Lung (tissue), 12 donors: ENCODE measurements around the gene GRIP2. TPM values are rescaled to one million over a fixed set of nuclear protein-coding genes. Genes with fewer than 3 reads are reported as not detected.

Source experiments
- ATAC-seq: fragments of 200-7000 bp; cut with Tn5 transposase; one replicate; pipeline ENCODE4 v1.9.1; 2020; ENCODE audit warnings: moderate number of reproducible peaks; ENCODE audit not compliant: insufficient read depth, low FRiP score
- DNase-seq, 3 donors: peaks; one replicate each; pipeline ENCODE4 v3.0.0-alpha.2; 2013 to 2017
- H3K27ac ChIP-seq, 2 donors: one replicate each; pipeline ENCODE4 v1.5.1; 2013; ENCODE audit warnings: mild to moderate bottlenecking in 2 of 2, moderate library complexity in 2 of 2, control low read depth in 1 of 2, inconsistent platforms in 1 of 2, low read depth in 1 of 2, low read length in 1 of 2
- H3K27me3 ChIP-seq, 3 donors: one replicate each; pipeline ENCODE4 v1.5.1; 2013; ENCODE audit warnings: low read length in 2 of 3; ENCODE audit not compliant: control insufficient read depth in 3 of 3, insufficient read depth in 3 of 3
- H3K36me3 ChIP-seq, 4 donors: one replicate each; pipeline ENCODE4 v1.5.1; 2013; ENCODE audit warnings: low read length in 4 of 4, mild to moderate bottlenecking in 1 of 4, moderate library complexity in 1 of 4; ENCODE audit not compliant: control insufficient read depth in 4 of 4, insufficient read depth in 4 of 4
- H3K4me1 ChIP-seq, 5 donors: one replicate each; pipeline ENCODE4 v1.5.1; 2013; ENCODE audit warnings: low read length in 5 of 5, mild to moderate bottlenecking in 2 of 5, moderate library complexity in 1 of 5; ENCODE audit not compliant: control insufficient read depth in 5 of 5, insufficient read depth in 5 of 5
- H3K4me3 ChIP-seq: one replicate; pipeline ENCODE4 v1.5.1; 2013; ENCODE audit warnings: mild to moderate bottlenecking, control low read depth, moderate library complexity
- H3K9ac ChIP-seq, 2 donors: one replicate each; pipeline ENCODE4 v1.5.1; 2013; ENCODE audit warnings: low read length in 2 of 2, control low read depth in 1 of 2; ENCODE audit not compliant: insufficient read depth in 1 of 2
- H3K9me3 ChIP-seq, 4 donors: one replicate each; pipeline ENCODE4 v1.5.1; 2013; ENCODE audit warnings: low read length in 3 of 4, mild to moderate bottlenecking in 1 of 4, moderate library complexity in 1 of 4; ENCODE audit not compliant: control insufficient read depth in 4 of 4, insufficient read depth in 3 of 4
- WGBS, 2 donors: extraction: QIAGEN DNeasy Blood & Tissue Kit; methylation state at CpG; one replicate each; pipeline ENCODE4 v1.1.7; 2013; 5-methylcytosine and 5-hydroxymethylcytosine counted together
- polyA plus RNA-seq, 2 donors: library from polyadenylated mRNA; stranded (reverse); fragments of 200-250 nt; gene quantifications; one replicate each; pipeline ENCODE4 v1.2.1, GENCODE V29; 2013
- total RNA-seq, 2 donors: library from RNA; depleted of rRNA in 1 of 2; stranded (reverse); fragments of >200 nt in 1 of 2; gene quantifications; one replicate each; pipeline ENCODE4 v1.2.1, GENCODE V29; 2014 to 2021
- TF ChIP-seq, protein P1 (sequence below): IDR thresholded peaks from 2 replicates; pipeline ENCODE4 v1.5.1; 2012; ENCODE audit warnings: mild to moderate bottlenecking; ENCODE audit errors: control extremely low read depth, extremely low read depth
- donor health status: control.
- donor health status: control.
- donor health status: Bipolar disorder and iron deficiency.
- donor health status: healthy.
- donor health status: DM: yes; HTN: yes; CAD: no.

GRIP2 gene
- total and polyA plus RNA-seq, 4 donors, result 0.05 to 1.2 (median 0.64) TPM

GRCh38 chr3:14464521-14464920 is 75.6 kb downstream of the GRIP2 start:
- Histone ChIP-seq H3K36me3 (peaks cover 4 to 63% (median 18%) of the 10 kb centered on the region in 4 donors), H3K9ac (no peak overlapping the region), H3K4me1 (peaks cover 0 to 15% (median 7%) of the 10 kb centered on the region in 5 donors), H3K27ac (no peak overlapping the region), H3K27me3 (no peaks in the 10 kb centered on the region), H3K4me3 (no peak overlapping the region), H3K9me3 (no peaks in the 10 kb centered on the region)
- ATAC-seq (no peak), DNase-seq (no peak)
- TF ChIP-seq, protein P1, sequence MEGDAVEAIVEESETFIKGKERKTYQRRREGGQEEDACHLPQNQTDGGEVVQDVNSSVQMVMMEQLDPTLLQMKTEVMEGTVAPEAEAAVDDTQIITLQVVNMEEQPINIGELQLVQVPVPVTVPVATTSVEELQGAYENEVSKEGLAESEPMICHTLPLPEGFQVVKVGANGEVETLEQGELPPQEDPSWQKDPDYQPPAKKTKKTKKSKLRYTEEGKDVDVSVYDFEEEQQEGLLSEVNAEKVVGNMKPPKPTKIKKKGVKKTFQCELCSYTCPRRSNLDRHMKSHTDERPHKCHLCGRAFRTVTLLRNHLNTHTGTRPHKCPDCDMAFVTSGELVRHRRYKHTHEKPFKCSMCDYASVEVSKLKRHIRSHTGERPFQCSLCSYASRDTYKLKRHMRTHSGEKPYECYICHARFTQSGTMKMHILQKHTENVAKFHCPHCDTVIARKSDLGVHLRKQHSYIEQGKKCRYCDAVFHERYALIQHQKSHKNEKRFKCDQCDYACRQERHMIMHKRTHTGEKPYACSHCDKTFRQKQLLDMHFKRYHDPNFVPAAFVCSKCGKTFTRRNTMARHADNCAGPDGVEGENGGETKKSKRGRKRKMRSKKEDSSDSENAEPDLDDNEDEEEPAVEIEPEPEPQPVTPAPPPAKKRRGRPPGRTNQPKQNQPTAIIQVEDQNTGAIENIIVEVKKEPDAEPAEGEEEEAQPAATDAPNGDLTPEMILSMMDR, result no peak
- WGBS, 2 donors, result 97% methylated on average over 4 of the region's 4 CpGs

GRCh38 chr3:14464141-14464465 is 76.0 kb downstream of the GRIP2 start:
- ATAC-seq, result no peak
- Histone ChIP-seq H3K27me3 (no peaks in the 10 kb centered on the region), H3K4me1 (peaks cover 0 to 15% (median 7%) of the 10 kb centered on the region in 5 donors), H3K27ac (no peak overlapping the region), H3K4me3 (no peak overlapping the region), H3K9ac (no peak overlapping the region), H3K9me3 (no peaks in the 10 kb centered on the region), H3K36me3 (peaks cover 7 to 63% (median 19%) of the 10 kb centered on the region in 4 donors)
- no peak for DNase-seq
- TF ChIP-seq, protein P1, result no peak
- 89 to 95% methylated on average over 5 of the region's 5 CpGs for WGBS, 2 donors

DNA sequence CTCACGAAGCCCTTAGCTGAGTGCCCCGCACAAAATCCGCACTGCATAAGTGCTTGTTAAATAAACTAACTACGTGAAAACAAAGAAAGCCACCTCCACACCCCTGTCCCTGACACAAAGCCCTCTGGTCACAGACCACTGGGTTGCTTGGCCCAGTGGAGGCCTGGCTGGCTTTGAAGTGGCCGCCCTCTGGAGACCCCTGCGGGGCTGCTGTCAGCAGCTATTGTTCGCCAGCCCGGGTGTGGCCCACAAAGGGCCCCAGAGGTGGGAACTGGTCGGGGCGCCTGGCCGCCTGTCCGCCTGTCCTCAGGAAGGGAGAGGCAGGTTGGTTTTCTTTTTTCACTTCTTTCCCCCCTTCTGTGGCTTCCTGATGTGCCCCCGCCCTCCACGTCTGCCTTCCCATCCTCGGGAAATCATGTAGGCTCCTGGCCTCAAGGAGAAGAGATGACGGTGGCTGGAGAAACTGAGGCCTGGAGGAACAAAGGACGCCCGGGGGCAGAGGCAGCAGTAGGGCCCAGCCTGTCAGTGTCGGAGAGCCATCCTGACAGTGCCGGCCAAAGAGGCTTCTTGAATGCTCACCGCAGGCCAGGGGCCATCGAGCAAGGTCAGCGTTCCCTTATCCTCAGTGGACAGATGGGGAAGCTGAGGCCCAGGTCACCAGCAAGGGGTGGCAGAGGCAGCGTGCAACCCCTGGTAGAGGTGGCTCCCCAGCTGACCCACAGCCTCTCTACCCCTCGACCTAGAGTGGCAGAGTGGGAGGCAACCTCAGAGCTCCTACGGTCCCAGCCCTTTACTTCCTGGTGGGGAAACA is 76.6 kb downstream of the GRIP2 start:
- Histone ChIP-seq H3K4me3 (no peak overlapping the region), H3K27me3 (no peaks in the 10 kb centered on the region), H3K36me3 (peaks cover 8 to 58% (median 18%) of the 10 kb centered on the region in 4 donors), H3K4me1 (peaks cover 3 to 15% (median 7%) of the 10 kb centered on the region in 5 donors), H3K9ac (no peak overlapping the region), H3K27ac (no peak overlapping the region), H3K9me3 (no peaks in the 10 kb centered on the region)
- DNase-seq (no peak), ATAC-seq (no peak)
- TF ChIP-seq, protein P1, result no peak
- WGBS, 2 donors, result 82 to 85% methylated on average over 26 of the region's 26 CpGs

DNA sequence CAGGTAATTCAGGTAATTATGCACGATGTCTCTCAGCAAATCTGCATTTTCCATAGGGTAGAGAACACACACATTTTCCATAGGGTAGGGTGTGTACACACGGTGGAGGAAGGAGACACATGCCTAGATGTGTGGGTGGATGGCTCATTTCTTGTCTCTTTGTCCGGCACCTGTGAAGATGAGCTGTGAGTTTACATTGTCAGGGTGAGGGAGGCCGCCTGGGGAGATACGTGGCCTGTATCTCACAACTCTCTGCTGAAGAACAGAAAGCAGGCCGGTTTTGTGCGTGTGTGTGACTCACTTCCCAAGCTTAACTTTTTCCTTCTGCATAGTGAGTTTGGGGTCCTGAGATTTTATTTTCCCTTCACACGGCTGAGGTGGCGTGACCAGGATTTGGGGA is 77.4 kb downstream of the GRIP2 start:
- H3K27ac ChIP-seq, result no peak overlapping the region
- 92 to 93% methylated on average over 9 of the region's 9 CpGs for WGBS, 2 donors
- H3K4me3 ChIP-seq, result no peak overlapping the region
- TF ChIP-seq, protein P1, result no peak
- H3K9ac ChIP-seq, result no peak overlapping the region
- H3K27me3 ChIP-seq, result no peaks in the 10 kb centered on the region
- peaks cover 8 to 56% (median 16%) of the 10 kb centered on the region in 4 donors for H3K36me3 ChIP-seq
- no peak for ATAC-seq
- no peak for DNase-seq
- no peaks in the 10 kb centered on the region for H3K9me3 ChIP-seq
- H3K4me1 ChIP-seq, result peaks cover 3 to 15% (median 9%) of the 10 kb centered on the region in 5 donors
